Activated T-cell treated with anti-CD3 and anti-CD28 coated beads for 24 hours (primary cell): ENCODE data around the gene IL16.
A peak's percentile ranks its signal among the peaks of the same experiment; 100 is the strongest.

ENCODE experiments used
- DNase-seq: peaks from one replicate; pipeline ENCODE4 v3.0.0-alpha.2; 2020; ENCODE audit warnings: low read depth

IL16 gene

GRCh38 chr15:81294516-81294880 lies 97.8 kb downstream of the IL16 start:
- DNase-seq, result no peak

GRCh38 chr15:81295486-81296121 lies 98.9 kb downstream of the IL16 start:
- DNase-seq, result no peak

- DNase-seq, result no peak
These were observed 99.5 kb downstream of the IL16 start for GRCh38 chr15:81296186-81296585.

DNA sequence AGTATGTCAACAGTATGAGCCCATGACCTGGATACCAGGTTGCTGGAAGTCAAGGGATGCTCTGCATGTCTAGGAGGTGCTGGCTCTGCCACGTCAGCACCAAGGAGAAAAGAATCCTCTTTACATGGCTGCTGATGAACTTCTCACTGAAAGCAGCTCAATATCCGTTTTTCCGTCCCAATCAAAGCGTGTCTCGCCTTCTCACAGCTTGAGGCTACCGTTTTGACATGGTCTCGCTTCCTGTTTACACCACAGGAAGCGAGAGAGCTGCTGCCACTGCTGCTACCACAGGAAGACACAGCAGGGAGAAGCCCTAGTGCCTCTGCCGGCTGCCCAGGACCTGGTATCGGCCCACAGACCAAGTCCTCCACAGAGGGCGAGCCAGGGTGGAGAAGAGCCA lies 100.0 kb downstream of the IL16 start:
- DNase-seq, result peak; percentile 66

DNA sequence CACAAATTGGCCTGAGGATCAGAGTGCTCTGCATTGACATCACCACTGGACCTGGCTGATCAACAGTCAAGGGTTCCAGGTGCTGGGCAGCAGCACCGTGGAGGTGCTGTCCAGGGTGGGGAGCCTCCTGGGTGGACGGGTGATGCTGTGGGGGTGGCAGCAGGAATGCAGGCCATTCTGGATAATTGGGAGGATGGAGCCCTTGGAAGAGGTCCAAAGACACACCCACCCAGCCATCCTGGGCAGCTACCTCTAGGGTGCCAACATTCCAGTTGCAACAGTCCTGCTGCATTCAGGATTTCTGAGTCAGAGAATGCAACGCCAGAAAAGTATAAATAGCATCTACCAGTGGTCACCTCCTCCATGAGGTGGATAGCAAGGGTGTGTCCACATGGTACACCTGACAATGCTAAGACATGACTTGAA lies 100.5 kb downstream of the IL16 start:
- DNase-seq, result no peak

DNA sequence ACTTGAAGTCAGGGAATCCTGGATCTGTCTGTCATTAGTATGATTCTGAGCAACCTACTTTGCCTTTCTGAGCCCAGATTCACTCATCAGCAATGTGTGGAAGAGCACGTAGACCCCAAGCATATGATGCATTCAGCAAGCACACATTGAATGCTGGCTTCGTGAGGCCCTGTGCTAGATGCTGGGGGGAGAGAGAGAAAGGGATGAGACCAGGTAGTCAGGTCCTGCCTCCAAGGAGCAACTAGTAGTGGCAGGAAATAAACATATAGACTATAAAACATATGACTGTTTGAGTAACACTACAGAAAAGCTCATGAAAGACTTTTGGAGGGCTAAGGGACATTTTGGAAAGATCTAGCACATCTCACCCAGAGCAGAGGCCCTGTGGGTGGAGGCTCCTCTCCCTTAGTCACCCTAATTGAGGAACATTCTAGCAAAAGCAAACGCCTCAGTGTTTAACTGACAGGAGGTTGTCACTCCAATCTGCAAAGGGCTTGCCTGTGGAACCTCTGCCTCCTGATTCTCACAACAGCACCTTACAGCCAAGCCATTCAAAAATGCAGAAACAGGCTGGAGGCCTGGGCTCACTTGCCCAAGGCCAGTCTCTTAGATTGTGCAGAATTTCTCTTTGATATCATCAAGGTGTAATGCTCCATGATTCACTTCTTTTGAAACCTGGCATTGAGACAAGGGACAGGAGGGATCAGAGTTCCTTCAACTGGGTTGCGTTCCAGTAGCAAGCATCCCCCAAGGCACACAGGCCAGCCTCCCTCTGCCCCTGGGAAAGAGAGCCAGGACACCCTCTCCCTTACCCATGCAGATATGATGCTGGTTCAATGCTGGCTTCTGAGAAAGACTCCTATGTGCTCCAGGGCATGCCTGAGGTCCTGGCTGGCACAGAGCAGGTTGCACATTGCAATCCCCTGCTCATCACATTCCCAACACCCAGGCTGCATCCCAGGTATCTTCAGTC lies 101.2 kb downstream of the IL16 start:
- DNase-seq, result no peak

- no peak for DNase-seq
These were observed 101.9 kb downstream of the IL16 start for GRCh38 chr15:81298611-81299010.

DNA sequence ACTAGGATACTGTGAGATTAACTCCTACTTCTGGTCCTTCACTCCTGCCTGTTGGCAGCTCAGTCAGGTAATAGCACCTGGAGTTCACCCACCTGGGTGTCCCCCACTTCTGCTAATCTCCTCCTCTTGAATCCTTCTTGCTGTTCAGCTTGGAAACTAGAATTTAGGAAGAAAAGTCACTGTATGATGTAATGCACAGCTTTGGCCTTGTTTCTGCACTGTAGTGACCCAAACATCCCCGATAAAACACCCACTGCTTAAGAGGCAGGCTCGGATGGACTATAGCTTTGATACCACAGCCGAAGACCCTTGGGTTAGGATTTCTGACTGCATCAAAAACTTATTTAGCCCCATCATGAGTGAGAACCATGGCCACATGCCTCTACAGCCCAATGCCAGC lies 102.5 kb downstream of the IL16 start:
- no peak for DNase-seq

GRCh38 chr15:81299630-81300273 lies 103.1 kb downstream of the IL16 start:
- no peak for DNase-seq

- no peak for DNase-seq
These were observed 104.7 kb downstream of the IL16 start for GRCh38 chr15:81301385-81301784.

GRCh38 chr15:81301815-81302399 lies 105.2 kb downstream of the IL16 start:
- no peak for DNase-seq

DNA sequence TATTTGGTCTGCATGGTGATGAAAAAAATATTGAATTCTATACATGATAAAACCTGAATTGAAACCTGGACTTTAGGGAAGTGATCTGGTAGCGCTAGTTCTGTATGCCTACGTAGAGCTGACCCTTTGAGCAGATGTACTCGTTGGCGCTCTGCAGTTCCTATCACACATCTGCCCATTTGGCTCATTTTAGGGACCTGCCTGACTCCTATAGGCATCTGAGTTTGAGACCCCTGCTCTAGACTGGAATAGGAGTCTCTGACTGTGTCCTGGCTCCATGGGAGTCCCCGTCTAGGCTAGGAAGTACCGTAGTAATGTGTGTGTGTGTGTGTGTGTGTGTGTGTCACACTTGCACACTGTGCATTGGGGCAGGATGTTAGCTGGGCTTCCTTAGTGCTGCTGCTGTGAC lies 106.0 kb downstream of the IL16 start:
- no peak for DNase-seq

DNA sequence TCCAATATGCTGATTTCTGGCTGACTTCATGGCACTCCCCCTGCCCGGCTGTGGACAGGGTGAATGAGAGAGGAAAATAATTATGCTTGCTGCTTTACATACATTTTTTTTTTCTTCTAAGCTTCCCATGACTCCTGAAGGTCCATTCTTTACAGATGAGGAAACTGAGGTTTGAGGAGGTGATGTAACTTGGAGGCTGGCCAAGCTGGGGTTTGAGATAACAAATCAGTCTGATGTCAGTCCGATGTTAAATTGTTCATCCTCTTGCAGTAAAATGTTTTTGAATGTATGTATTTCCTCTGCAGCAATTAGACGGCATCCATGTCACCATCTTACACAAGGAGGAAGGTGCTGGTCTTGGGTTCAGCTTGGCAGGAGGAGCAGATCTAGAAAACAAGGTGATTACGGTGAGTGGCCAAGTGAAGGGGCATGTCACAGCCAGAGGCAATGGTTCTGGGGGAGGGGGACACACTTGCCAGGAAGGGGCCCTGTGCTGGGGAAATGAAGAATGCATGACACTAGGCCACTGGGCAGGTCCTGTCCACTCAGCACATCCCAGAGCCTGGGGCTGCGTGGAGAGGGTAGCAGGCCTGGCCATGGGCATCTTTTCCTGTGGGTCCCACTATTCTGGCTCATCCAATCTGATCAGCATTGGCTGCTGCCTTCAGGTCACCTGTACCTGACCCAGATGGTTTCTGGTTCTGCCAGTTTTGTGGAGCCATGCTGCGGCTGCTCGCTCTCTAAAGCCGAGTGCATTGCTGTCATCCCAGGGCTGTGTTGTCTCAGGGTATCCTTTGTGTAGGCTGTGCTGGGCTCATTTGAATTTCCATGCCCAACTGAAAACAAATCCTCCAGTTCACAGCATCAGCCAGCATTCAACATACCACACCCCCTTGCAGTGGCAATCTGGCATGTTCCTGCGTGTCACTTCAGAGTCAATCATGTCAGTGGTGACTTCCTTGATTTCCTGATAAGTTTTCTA lies 106.9 kb downstream of the IL16 start:
- no peak for DNase-seq

DNA sequence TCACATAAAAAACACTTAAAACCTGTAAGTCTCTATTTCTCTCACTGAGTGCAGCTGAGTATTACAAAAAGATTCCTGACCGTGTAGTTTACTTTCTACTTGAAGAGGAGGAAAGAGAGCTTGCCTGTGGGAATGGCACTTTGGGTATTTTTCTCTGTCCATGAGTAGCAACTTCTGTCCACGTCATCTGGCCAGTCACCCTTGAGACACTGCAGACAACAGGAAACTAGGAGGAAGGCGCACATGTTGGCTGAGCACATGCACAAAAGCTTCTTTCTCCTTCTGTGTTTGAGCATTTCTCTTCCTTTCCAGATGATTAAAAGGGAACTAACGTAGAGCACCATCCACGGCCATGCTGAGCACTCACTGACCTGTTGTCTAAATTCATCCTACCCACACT lies 107.5 kb downstream of the IL16 start:
- DNase-seq, result no peak

DNA sequence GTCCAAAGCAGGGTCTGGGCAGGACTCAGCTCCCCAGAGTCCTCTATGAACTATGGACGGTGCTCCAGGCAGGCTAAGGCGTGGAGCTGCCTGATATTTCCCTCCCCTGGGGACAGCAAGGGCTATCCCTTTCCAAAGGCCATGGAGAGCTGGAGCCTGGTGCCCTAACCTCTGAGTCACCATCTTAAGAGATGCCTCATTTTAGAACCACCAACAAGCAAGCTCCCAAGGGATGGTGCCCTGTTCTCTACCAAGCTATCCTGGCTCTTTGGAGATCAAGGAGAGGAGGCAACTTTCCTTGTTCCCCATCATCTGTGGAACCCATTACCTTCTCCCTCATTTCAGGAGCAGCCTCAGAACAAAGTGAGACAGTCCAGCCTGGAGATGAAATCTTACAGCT lies 111.6 kb downstream of the IL16 start:
- no peak for DNase-seq

DNA sequence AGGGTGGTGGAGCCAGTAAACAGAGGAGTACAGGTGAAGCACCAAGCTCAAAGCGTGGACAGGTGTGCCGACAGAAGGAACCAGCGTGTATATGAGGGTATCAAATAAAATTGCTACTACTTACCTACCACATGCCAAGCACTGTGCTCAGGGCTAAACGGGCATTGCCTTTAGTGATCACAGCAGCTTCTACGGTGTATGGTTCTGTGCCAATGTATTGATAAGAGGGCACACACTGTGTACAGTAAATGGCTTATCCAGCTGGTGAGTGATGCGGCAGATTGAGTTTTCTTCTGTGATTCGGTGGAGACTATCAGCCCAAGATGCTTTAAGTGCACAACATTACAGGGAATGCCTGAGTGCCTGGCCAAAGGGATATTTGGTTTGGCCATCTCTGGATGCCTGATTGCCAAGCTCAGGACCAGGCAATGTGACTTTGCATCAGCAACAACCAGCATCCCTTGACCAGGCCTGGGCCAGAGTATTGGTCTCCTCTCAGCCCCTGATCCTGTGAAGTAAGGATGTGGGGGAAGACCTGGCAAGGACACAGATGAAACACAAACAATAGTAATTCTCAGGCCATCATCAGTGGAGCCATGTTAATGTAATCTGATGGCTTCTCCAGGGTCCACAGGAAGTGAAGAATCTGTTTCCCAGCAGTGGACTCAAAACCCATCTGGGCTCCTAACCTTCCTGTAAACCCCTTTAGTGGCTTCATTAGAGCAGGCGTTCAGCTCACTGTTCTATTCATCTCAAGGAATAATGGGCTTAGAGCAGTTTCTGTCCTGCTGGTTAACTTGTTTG lies 113.2 kb downstream of the IL16 start:
- DNase-seq, result no peak

DNA sequence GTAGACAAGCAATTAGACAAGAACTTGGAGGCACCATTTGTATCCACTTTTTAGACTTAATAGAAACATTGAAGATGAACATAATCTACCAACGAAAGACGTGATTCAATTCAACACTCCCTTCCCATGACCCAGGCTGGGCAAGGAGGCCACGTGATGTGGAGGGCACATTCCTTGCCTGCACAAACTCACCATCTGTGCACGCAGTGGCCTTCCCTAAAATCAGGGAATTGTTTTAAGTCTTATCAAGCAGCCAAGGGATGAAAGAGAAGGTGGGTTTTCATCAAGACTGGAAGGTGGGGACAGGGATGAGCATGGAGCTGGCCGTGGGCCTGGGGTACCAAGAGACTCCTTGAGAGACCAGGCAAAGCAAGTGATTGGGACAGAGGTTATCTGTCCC lies 113.8 kb downstream of the IL16 start:
- no peak for DNase-seq

DNA sequence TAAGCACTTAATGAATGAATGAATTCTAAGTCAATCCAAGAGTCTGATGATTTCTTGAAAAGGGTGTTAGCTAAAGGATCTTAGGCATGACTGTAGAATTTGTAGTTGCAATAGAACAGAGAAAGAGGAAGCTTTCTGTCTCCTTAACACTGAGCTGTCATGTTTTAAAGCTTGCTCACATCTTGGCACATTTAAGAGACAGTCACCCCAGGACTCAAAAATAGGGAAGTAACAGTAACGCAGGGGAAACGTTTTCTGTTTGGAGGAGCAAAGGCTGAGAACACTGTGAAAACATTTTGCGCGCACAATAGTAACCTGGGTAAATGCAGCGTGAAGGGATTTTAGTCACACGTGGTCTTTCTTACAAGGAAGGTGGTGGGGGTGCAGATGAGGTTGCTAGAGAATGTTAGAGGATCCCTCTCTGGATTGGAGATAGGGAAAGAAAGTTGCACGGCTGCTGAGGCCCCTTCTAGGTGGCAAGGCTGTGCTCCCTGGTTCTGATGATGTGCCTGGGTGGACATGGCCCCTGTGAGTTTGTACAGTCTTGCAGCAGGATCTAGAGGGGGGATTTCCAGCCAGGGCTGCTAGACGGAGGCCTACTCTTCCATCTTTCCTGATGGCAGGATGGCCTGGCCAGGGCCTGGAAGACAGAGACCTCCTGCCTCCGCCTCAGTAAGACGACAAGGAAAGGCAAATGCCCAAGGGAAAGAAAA lies 115.2 kb downstream of the IL16 start:
- DNase-seq, result no peak

GRCh38 chr15:81312790-81313543 lies 116.3 kb downstream of the IL16 start:
- no peak for DNase-seq
